ENCODE results near the gene ATP4B.

- TF ChIP-seq GATA2 (IDR thresholded peaks at IDR 0.05; ENCODE audit: low read depth, low read length), result no peak
- no peak for TF ChIP-seq GATA3 (IDR thresholded peaks at IDR 0.05; ENCODE audit: low read depth, low read length)
Observed at GRCh38 chr13:113657851-113658741, at the start of gene ATP4B.
